SK-N-MC (cell line): Measurements from ENCODE around the gene CAMTA1.

Experiments
- EZH2 ChIP-seq: fragments of 200-600 bp; sonication (generic); IDR thresholded peaks from one replicate; pipeline ENCODE4 v1.6.1; 2017; ENCODE audit warnings: antibody characterized with exemption
- FOXP2 ChIP-seq: optimal IDR thresholded peaks from 2 replicates; pipeline ENCODE3; 2011; ENCODE audit warnings: mild to moderate bottlenecking, moderate library complexity; ENCODE audit not compliant: insufficient read depth; ENCODE audit errors: extremely low read length, control extremely low read depth
- POLR2AphosphoS5 ChIP-seq: IDR thresholded peaks from 2 replicates; pipeline ENCODE4 v1.6.1; 2012; ENCODE audit warnings: mild to moderate bottlenecking, low read depth, low read length, borderline replicate concordance

DNA sequence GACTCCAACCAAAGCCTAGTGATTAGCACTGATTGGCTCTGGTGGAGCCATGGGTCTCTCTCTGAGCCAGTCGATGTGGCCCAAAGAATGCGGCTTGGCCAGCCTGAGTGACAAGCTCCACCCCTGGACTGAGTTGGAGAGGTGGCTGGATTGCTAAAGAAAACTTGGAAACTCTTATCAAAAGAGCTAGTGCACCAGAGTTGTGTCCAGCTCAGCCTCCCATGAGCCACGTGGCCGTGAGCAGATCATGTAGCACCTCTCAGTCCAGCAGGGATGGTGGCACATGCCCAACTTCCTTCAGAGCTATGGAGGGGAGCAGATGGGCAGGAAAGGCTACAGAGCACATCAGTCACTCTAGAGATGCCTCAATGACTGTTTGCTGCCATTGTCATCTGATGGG is 843.0 kb downstream of the CAMTA1 start:
- TF ChIP-seq FOXP2 (no peak), POLR2AphosphoS5 (no peak), EZH2 (no peak)
